Stimulated activated CD8-positive, alpha-beta memory T cell treated with anti-CD3 and anti-CD28 coated beads, Interleukin-15, amount 100 ng/mL, for 1 hour (primary cell): ENCODE results near the gene HES2.
A peak's percentile ranks its signal among the peaks of the same experiment; 100 is the strongest.
"Not testable (repeated sequence)": the region's sequence is repeated elsewhere in the genome, so short reads cannot be mapped to it uniquely, and the experiment has no call there.

Experiments used
- DNase-seq: peaks from one replicate; pipeline ENCODE4 v3.0.0-alpha.2; 2020; ENCODE audit warnings: low read depth

The HES2 gene

DNA sequence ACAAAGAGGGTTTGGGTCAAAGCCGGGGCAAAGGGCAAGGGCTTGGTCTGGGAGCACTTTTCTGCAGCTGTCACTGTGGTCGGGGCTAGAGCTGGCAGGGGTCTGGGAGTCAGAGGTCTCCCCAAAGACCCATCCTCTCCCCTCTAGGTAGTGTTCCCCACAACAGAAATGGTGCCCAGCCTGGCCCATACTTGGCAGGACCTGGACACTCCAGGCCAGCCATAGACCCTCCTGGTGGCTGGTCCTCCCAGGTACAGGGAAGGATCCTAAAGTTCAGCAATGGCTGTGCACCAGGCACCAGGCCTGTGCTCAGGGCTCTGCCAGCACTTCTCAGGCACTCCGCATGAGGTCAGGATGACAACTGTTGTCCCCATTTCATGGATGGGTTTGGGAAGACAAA is 15.8 kb upstream of the HES2 start:
- no peak for DNase-seq

DNA sequence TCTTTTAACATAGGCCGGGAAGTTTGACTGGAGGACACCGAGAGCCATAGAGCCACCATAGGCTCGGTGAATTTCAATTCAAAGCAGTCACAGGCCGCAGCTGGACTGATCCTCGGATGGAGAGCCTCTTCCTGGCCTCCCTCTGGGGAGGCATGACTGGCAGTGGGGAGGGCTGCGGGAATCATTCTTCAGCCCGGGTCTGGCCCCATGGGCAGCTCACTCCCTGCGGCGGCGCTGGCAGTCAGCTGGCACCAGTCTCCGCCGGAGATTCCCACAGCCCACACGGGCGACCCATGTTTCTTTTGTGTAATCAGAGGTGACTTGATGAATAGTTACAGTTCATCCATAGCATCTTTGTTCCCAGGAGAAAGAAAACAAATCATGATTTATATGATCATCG is 15.4 kb upstream of the HES2 start:
- no peak for DNase-seq

DNA sequence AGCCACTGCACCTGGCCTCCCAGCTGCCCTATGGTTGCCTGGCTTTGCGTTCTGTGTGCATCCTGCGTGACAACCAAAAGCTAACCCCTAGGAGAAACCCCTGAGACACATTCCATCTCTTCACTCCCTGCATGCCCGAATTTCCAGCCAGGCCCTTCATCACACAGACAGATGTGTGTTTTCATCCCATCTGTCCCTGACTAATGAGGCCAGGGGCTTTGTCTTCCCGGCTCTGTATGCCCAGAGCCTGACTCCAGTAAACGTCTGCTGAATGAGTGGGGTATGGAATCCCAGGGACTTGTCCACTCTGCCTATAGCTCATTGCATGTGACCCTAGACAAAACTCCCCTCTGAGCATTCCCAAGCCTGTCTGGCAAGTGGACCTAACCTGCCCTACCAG is 14.5 kb upstream of the HES2 start:
- no peak for DNase-seq

DNA sequence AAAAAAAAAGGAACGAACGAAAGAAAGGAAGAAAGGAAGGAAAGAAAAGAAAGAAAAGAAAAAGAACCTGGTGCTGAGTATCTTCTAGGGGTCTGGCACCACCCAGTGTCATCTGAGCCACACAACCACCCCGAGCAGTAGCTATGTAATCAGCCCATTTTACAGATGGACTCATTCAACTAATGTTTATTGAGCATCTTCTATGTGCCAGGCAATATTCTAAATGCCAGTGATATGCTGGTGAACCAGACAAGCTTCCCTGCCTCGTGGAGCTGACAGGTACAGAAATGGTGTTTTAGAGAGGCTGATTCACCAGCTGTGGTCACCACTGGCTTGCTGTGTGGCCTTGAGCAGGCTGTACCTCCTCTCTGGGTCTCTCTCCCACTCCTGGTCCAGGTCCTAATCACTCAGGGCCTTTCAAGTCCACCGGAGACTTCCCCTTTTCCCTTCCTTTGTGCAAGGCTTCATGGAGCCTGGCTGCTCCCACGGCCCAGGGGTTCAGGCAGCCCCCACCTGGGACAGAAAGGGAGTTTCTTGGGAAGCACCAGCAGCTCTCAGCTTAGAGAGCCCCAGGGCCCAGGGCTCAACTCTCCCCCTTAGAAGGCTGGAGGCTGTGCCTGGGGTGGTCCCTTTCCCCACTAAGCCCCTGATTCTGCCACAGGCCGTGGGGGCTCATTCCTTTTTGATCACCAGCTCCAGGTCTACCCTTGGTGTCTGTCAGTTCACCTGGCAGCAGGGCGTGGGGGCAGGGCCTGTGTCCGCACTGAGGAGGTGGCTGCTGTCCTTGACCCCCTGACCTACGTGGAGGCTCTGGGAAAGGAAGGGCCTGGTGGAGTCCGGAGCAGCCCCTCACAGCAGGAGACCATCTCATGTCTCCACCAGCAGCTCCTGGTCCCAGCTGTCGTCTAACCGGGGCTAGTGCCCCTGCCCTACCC is 12.2 kb upstream of the HES2 start:
- DNase-seq = not testable (repeated sequence)

DNA sequence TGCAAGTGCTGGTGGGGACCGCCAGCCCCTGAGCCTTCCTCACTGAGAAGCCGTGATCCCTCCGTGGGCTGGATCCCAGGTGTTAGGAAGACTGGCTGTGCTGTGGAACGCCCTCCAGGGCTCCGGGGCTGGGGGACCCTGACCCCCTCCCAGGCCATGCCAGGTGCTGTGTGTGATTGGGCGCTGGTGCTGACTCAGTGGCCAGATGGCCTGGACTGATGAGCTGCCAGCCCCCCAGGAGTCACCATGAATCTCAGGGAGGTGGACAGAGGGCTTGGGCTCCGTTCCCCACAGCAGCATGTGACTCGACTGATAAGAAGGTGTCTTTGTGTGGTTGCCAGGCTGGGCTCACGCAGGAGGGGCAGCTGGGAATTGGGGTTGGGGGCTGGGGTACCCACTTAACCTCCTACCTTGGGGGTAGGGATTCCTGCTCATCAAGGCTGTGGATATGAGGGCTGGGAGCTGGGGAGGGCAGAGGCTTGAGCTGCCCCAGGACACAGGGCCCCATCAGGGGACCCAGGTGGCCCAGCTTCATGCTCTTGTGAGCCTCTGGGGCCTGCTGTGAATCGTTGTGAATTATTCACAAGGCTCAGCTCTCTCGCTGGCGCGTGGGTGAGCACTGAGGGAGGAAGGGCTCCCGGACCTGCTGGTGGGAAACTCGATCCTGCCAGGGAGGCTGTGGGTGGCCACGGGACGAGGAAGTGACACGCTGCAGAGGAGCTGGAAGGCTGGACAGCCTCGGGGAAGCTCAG is 10.1 kb upstream of the HES2 start:
- DNase-seq = not testable (repeated sequence)

DNA sequence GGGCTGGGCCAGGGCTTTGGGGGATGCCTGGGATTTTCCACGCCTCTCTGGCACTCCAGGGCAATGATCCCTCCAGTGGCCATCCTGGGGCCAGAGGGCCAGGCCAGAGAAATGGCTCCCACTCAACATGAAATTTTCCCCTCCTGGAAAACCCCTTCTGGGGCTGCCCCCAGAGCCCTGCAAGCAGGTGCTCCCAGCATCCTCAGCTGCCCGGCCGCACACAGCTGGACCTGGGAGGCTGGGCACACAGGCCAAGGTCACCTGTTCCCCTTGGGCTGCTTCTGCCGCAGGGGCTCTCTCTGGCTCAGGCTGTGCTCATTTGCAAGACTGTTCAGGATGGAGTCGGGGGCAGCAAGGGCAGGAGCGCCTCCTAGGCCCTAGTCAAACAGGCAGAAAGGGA is 8.7 kb upstream of the HES2 start:
- not testable (repeated sequence) for DNase-seq

DNA sequence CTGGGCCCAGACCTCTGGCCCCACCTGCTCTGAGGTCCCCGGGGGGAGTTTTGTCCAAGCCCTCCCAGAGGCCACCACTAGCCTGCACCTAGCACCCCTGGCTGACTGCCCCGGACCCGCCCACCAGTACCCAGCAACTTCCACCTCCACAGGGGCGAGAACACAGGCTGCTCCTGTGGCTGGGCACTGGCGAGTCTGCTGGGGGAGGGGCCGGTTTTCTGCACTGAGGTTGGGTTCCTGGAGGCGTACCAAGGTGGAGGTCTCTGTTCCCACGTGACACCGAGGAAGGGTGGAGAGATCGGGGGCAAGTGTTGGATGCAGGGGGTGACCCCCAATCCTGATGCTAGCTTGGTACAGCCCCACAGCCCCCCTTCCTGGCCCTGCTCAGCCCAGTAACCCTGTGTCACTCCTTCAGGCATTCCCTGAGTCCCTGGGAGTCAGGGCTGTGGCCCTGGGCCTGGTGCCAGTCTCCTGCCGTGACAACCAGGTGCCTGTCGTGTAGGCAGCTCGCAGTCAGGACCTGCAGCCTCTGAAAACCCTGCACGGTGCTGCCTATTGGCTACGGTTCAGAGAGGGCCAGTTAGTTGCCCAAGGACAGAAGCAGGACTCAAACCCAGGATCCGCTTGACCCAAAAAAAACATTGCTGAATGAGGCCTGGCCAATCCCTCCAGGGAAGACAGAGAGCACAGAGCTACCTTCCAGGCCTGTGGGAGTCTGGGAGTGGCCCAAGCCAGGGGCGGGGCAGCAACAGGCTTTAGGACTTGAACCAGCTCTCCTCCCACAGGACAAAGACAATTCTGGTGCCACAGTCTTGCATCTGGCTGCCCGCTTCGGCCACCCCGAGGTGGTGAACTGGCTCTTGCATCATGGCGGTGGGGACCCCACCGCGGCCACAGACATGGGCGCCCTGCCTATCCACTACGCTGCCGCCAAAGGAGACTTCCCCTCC is 8.0 kb upstream of the HES2 start:
- no peak for DNase-seq

DNA sequence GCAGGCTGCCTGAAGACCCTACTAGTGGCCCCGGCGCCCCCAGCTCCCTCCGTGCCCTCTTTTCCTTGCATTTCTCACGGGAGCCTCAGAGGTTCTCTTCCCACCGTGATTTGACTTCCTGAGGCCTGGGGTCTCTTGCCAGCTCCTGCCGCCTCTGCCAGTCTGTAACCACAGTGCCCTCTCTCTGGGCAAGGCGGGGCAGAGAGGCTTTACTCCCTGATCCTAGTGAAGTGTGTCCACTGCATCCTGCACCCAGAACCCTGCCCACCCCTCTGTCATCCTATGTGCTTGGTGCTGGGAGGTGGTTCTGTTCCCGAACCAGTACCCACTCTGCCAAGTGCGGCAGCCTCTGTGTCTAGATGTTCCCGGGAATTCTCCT is 7.2 kb upstream of the HES2 start:
- DNase-seq = no peak

DNA sequence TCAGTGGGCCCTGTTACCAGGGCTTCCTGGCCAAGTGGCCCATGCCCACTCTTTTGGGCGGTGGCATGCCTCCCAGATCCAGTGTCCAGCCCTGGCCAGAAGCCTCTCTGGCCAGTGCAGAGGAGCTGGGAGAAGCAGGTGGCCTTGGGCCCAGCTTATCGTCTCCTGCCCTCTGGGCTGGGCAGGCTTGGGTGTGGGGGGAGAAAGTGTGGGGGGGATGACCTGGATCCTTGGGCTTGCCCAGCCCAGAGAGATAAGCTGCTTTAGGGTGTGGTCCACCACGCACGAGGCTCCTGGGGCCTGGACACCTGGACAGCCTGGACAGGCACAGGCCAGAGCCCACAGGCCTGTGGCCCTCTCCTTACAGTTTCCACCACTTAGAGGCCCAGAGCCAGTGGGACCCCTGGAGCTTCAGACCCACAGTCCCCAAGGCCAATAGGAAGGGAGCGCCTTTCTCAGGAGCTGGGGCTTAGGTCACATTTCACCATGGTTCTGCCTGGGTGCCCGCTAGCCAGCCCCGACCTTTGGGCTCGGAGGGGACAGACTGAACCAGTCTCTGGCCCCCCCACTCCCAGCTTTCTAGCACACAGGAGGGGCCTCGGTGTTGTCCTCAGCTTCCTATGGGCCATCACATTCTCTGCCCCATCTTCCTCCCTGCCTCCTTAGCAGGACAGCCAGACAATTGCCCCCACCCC is 6.7 kb upstream of the HES2 start:
- no peak for DNase-seq

DNA sequence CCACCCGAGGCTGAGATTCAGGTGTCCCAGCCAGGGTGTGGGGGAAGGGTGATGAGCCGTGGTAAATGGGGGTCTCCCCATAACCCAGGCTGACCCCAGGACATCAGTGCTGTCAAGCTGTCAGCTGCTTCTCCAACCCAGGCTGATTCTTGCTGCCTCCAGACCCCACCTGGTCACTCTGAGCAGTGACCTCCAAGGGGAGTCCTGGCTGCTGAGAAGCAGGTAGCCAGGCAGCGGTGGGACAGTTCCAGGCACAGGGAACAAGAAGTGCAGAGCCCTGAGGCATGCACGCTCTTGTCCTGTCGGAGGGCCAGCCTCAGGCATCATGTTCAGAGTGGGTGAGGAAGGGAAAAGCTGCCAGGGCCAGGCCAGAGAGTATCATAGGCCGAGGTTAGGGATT is 5.9 kb upstream of the HES2 start:
- DNase-seq = no peak

DNA sequence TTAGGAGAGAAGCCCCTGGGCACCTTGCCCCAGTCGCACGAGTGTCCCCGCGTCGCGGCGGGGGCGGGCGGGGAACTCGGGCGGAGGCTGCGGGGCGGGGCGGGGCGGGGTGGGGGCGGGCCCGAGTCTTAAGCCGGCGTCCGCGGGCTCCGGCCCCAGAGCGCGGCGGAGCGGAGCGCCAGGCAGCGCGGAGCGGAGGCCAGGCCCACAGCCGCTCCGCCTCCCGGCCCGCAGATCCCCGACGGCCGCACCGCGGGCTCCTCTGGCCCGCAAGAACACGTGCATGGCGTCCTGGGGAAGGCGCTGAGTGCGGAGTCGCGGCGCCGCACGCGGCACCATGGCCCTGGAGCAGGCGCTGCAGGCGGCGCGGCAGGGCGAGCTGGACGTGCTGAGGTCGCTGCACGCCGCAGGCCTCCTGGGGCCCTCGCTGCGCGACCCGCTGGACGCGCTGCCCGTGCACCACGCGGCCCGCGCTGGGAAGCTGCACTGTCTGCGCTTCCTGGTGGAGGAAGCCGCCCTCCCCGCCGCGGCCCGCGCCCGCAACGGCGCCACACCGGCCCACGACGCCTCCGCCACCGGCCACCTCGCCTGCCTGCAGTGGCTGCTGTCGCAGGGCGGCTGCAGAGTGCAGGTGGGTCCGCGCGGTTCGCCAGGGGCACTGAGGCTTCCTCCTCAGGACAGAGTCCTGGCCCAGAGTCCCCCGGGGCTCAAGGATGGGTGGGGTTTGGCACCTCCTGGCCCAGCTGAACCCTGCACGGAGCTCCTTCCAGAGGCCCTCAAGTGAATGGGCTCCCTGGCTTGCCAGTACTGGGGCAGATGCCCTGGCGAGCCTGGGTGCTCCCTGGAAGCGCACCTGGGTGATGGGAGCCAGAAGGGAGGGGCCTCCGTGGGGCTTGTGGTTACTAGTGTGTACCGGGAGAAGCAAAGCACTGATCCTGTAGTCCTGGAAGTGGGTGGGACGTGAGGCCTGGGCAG is 5.2 kb upstream of the HES2 start, which contains the start of gene ESPN:
ESPN (plus strand) TSS at position 158 of the 975 bp plus-strand sequence; CDS start at position 338, 180 bp downstream.
- DNase-seq = no peak

DNA sequence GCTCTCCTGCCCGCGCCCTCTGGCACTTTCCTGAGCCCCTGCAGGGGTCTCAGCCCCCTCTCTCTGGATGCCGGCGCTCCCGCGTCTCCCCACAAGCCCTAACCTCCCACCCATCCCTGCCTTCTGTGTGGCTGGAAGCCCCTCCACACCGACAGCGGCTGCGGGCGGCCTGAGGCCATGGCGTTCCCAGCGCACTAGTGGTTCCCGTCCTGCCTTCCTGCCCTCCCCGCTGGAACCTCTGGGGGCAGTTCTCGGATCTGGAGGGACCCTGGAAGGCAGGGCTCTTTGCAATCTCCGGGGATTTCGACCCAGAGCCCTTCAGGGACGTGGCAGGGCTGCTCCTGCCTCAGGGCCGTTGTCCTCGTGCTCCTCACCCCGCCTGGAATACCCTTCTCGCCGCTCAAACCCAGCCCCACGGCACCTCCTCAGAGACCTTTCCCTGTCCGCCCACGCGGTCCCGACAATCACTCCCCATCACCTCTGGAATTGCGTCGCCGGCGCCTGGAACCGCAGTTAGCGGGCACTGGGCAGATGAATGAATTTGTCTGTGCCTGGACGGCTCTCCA is 4.4 kb upstream of the HES2 start:
- DNase-seq = no peak

DNA sequence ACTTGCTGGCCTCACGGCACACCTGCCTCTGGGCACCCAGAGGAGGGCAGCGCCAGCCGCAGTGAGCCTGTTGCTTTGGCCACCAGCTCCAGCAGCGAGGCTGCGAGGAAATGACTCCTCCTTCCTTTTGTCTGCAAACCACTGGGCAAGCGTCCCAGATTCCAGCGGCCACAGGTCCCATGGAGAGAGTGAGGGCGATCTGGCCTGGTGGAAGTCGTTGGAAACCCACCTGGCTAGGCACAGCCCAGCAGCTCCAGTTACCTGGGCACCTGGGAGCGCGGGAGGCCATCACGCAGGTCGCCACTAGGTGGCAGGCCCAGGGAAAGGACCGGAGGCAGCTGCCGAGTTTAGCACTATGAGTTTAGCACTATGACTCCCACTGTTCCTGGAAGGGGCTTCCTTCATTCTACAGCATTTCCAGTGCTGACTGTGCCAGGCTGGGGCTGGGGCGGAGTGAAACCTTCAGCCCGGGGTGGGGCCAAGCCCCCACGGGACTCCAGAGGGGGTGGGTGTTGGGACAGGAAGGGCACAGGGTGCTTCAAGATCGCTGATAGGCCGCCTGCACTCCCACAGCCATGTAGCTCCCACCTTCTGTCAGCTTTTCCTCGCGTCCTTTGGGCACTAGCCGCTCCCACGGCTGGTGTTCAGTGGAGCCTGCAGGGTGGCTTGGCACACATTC is 3.7 kb upstream of the HES2 start:
- peak; percentile 55 for DNase-seq

DNA sequence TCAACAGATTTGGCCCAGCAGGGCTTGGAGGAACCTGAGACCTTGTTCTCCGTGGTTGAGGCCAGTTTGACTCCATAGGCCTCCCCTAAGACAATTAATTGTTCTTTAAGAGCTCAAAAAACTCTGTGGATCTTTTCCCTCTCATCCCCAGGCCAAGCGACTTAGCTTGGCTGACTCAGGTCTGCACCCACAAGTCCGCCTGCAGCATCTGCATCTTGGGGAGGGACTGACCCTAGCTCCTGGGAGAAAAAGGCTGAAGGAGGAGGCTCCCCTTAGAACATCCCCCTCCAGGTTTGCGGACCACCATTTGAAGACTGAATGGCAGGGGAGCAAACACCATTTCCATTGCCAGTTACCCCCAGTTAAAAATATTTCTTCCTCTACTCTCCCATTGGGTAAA is 1.5 kb upstream of the HES2 start:
- no peak for DNase-seq

DNA sequence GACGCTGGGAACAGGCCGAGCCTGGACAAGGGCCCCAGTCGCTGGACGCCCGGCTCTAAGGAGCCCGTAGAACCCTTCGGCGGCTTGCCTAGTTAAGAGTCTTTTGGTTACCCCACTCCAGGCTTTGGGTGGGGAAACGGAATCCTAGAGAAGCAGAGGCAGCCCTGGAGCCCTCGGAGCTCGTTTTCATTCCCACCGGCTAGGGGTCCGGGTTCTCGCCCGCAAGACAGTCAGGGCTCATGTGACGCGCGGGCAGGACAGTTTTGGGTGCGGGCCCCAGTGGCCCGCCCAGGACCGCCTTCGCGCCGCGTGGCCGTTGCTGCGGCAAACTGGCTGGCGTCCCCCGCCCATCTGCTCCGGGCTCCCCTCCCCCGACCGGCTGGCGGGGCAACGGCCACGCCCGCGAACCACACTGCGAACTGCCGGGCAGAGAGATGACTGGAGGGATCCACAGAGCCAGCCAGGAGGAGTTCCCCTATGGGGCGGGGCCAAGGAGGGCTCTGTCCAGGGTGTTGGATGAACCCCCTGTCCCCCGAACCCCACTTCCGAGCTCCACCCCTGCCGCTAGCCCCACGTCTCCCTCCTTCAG is 829 bp upstream of the HES2 start:
- DNase-seq = no peak

DNA sequence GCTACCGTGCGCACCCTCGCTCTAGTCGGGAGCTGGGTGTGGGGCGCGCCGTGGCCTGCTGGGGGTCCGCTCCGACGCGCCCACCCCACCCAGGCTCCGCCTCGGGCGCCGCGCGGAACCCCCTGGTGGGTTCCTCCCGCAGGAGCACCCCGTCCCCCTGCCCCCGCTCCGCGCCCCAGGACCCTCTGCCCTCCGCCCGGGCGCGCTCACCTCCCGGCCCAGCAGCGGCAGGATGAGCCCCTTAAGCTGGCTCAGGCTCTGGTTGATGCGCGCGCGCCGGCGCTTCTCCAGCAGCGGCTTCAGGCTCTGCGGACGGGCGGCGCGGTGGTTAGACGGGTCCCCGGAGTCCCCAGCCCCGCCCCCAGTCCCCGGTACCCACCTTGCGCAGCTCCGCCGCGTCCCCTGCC is 319 bp downstream of the HES2 start:
- no peak for DNase-seq

DNA sequence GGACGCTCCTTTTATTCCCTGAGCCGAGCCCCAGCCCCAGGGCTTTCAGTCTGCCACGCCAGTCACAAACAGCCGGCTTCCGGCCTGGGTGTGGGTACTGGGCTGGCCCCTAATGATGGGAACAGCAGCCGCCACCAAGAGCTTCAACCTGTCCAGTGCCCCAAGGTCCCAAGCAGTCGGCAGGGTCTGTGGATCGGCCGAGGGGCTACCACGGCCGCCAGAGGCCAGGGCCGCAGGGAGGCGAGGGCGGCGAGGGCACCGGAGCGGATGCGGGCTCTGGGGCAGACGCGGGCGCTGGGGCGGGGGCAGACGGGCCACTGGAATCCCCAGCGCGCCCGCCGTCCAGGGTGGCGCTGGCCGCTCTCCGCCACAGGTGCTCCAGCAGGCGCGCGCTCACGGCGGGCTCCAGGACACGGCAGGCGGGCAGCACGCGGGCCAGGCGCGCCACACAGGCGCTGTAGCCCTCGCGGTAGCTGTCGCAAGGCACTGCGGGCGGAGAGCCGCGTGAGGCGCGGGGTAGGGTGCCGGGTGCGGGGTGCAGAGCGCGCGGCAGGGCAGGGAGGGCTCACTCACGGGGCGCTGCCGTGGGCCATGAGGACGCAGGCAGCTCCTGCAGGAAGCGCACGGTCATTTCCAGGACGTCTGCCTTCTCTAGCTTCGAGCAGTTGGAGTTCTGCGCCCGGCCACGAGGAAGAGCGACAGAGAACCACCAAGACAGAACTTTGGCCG is 887 bp downstream of the HES2 start:
- DNase-seq = no peak

DNA sequence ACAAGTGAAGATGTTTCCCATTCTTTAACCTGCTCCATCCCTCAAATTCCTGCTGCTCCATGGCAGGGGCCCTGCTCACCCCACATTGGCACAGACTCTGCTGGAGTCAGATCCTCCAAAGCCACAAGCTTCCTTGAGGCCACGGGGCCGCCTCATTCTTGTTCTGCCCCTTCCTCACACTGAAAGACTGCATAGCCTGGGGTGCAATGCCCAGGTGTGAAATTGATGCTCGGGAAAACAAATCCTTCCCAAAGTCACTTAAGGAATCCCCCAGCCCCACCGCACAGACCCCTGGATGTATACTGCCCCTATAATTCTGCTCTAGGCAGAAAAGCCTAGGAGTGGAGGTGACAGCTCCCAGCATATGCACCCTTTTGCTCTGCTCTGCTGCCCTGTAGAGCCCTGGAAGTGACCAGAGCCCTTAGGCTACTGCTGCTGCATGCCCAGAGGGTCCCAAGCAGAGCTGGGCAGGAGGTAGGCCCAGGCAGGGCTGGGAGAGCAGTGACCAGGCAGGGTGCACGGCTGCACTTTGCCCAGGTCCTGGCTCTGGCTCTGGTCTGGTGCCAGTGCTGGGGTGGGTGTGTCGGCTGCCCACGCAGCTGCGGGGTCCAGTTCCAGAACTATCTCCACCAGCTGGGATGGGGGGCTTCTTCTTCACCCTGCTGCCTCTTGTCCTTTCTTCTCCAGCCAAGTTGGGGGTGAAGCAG is 1.6 kb downstream of the HES2 start:
- no peak for DNase-seq
